ENCODE measurements around the gene DIP2B. TPM values are rescaled to one million over a fixed set of nuclear protein-coding genes. Genes with fewer than 3 reads are reported as not detected.
A peak's percentile ranks its signal among the peaks of the same experiment; 100 is the strongest.

Gene DIP2B
- total RNA-seq, 2 experiments from 2014 or later = 21.2 to 23.7 TPM

GRCh38 chr12:50598321-50598862 is 93.6 kb downstream of the DIP2B start:
- Mint-ChIP-seq H3K27me3 (no peaks in the 10 kb centered on the region), H3K9me3 (no peaks in the 10 kb centered on the region), H3K36me3 (ENCODE audit: low read depth) (peaks cover 7% of the 10 kb centered on the region), H3K27ac (peak overlapping the region; percentile 89), H3K4me1 (ENCODE audit: low read depth) (peaks cover 37% of the 10 kb centered on the region), H3K4me3 (peak overlapping the region; percentile 60)
- ChIA-PET POLR2A (interaction anchor here (0.9 kb wide), 1 partner anchor 13 kb away, joined by 3 read pairs; no protein-coding TSS in a partner anchor), CTCF (interaction anchor here (0.7 to 6.3 kb wide), 3 partner anchors 41 to 1086 kb away, joined by 3 to 31 read pairs (median 3); partner anchors contain the start of gene DIP2B)
- TF ChIP-seq, protein P1, sequence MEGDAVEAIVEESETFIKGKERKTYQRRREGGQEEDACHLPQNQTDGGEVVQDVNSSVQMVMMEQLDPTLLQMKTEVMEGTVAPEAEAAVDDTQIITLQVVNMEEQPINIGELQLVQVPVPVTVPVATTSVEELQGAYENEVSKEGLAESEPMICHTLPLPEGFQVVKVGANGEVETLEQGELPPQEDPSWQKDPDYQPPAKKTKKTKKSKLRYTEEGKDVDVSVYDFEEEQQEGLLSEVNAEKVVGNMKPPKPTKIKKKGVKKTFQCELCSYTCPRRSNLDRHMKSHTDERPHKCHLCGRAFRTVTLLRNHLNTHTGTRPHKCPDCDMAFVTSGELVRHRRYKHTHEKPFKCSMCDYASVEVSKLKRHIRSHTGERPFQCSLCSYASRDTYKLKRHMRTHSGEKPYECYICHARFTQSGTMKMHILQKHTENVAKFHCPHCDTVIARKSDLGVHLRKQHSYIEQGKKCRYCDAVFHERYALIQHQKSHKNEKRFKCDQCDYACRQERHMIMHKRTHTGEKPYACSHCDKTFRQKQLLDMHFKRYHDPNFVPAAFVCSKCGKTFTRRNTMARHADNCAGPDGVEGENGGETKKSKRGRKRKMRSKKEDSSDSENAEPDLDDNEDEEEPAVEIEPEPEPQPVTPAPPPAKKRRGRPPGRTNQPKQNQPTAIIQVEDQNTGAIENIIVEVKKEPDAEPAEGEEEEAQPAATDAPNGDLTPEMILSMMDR (IDR thresholded peaks at IDR 0.05) = no peak
- intact Hi-C loops (cut with micrococcal nuclease) = no loop called here
- no peak for DNase-seq
- ATAC-seq = no peak

DNA sequence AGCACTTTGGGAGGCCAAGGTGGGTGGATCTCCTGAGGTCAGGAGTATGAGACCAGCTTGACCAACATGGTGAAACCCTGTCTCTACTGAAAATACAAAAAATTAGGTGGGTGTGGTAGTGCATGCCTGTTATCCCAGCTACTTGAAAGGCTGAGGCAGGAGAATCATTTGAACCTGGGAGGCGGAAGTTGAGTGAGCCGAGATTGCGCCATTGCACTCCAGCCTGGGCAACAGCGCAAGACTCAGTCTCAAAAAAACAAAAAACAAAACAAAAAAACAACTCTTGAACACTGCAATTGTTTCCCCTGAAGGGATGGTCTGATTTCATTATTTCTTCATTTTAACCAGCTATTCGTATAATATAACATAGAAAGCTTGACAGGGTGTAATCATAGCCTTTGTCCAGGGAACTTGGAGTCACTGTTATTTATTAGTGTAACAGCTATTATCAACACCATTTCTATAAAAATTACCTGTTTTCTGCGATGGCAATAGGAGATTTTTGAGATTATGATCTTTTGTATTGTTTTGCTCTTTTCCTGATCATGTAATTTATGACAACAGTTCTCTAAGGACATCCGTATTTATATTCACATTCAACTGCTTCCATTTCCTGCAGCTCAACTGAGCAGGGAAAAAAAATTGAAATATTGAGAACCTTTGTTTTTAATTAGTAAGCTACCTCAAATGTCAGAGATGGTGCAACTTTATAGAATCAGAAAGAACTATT is 94.7 kb downstream of the DIP2B start:
- no peak overlapping the region for H3K4me3 Mint-ChIP-seq
- intact Hi-C loops (cut with micrococcal nuclease) = no loop called here
- H3K4me1 Mint-ChIP-seq (ENCODE audit: low read depth) = peaks cover 39% of the 10 kb centered on the region
- no peak overlapping the region for H3K27ac Mint-ChIP-seq
- POLR2A ChIA-PET = interaction anchor here (0.6 to 1.0 kb wide), 2 partner anchors 14 to 113 kb away, joined by 3 read pairs; no protein-coding TSS in a partner anchor
- CTCF ChIA-PET = interaction anchor here (0.8 to 6.3 kb wide), 5 partner anchors 12 to 94 kb away, joined by 3 to 31 read pairs (median 3); partner anchors contain the start of gene DIP2B
- no peak for DNase-seq
- H3K27me3 Mint-ChIP-seq = no peaks in the 10 kb centered on the region
- TF ChIP-seq, protein P1 (IDR thresholded peaks at IDR 0.05) = no peak
- H3K36me3 Mint-ChIP-seq (ENCODE audit: low read depth) = peaks cover 7% of the 10 kb centered on the region
- H3K9me3 Mint-ChIP-seq = no peaks in the 10 kb centered on the region
- no peak for ATAC-seq

GRCh38 chr12:50600364-50600763 is 95.6 kb downstream of the DIP2B start:
- ATAC-seq (no peak), DNase-seq (no peak)
- no peaks in the 10 kb centered on the region for H3K27me3 Mint-ChIP-seq
- peaks cover 7% of the 10 kb centered on the region for H3K36me3 Mint-ChIP-seq (ENCODE audit: low read depth)
- CTCF ChIA-PET = interaction anchor here (1.2 to 6.3 kb wide), 4 partner anchors 13 to 95 kb away, joined by 3 to 31 read pairs (median 4); partner anchors contain the start of gene DIP2B
- H3K9me3 Mint-ChIP-seq = no peaks in the 10 kb centered on the region
- POLR2A ChIA-PET = interaction anchor here (0.6 to 1.3 kb wide), 2 partner anchors 12 to 114 kb away, joined by 3 read pairs; no protein-coding TSS in a partner anchor
- H3K4me3 Mint-ChIP-seq = no peak overlapping the region
- TF ChIP-seq, protein P1 (IDR thresholded peaks at IDR 0.05) = no peak
- intact Hi-C loops (cut with micrococcal nuclease) = no loop called here
- H3K4me1 Mint-ChIP-seq (ENCODE audit: low read depth) = peaks cover 39% of the 10 kb centered on the region
- no peak overlapping the region for H3K27ac Mint-ChIP-seq

DNA sequence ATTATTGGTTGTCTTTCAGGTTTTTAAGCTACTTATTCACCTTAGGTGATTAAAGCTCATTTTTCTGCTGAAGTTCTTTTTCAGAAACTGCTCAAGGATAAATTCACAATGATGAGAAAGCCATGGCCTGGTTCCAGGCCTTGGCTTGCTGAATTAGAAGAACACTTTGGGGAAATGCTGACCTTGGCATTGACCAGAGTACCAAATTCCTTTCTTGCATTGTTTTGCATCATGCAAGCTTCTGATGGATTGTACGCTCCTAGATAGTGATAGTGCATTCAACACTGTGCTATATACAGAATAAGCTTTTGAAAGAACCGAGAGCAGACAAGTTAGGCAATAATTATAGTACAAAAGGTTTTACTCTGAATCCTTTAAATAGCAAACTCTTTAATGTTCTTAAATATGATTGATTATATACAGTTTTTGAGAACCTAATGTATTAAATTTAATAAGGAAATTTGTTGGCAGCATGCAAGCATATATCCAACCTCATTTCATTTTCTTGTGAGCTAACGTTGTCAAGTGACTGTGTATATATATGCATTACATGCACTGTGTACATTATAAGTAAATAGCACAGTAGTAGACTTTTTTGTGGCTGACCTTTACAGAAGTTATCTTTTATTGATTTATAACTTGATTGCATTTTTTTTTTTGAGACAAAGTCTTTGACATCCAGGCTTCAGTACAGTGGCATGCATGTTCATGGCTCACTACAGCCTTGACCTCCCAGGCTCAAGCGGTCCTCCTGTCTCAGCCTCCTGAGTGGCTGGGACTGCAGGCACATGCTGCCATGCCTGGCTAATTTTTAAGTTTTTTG is 99.2 kb downstream of the DIP2B start:
- intact Hi-C loops (cut with micrococcal nuclease) = no loop called here
- Mint-ChIP-seq H3K36me3 (ENCODE audit: low read depth) (peaks cover 11% of the 10 kb centered on the region), H3K27me3 (no peaks in the 10 kb centered on the region), H3K4me1 (ENCODE audit: low read depth) (peaks cover 35% of the 10 kb centered on the region), H3K9me3 (no peaks in the 10 kb centered on the region), H3K4me3 (no peak overlapping the region), H3K27ac (no peak overlapping the region)
- ChIA-PET POLR2A (no interaction called here), CTCF (interaction anchor here (0.8 to 1.4 kb wide), 2 partner anchors 16 to 99 kb away, joined by 3 to 4 read pairs; partner anchors contain the start of gene DIP2B)
- DNase-seq = no peak
- TF ChIP-seq, protein P1 (IDR thresholded peaks at IDR 0.05) = no peak
- ATAC-seq = no peak

All from activated CD8-positive, alpha-beta T cell treated with anti-CD3 and anti-CD28 coated beads for 36 hours (primary cell).